Activated naive CD4-positive, alpha-beta T cell treated with anti-CD3 and anti-CD28 coated beads for 36 hours (primary cell): ENCODE results near the gene MSANTD2. TPM values are rescaled to one million over a fixed set of nuclear protein-coding genes. Genes with fewer than 3 reads are reported as not detected.

Experiments
- CTCF ChIA-PET: fragments of 350-600 bp; sonication (Branson Sonifier 250); formaldehyde crosslinking; loops from one replicate; lab custom pipeline; 2021; ENCODE audit warnings: antibody characterized with exemption; lab: Charles Lee
- DNase-seq: peaks from one replicate; pipeline ENCODE4 v3.0.0-alpha.2; 2020
- H3K27ac Mint-ChIP-seq: one replicate; pipeline ENCODE4 v1.8.0; 2021; ENCODE audit warnings: mild to moderate bottlenecking, mixed read lengths
- H3K27me3 Mint-ChIP-seq: one replicate; pipeline ENCODE4 v1.8.0; 2021; ENCODE audit warnings: low read depth, mixed read lengths
- H3K36me3 Mint-ChIP-seq: one replicate; pipeline ENCODE4 v1.8.0; 2021; ENCODE audit warnings: low read depth, mixed read lengths
- H3K4me1 Mint-ChIP-seq: one replicate; pipeline ENCODE4 v1.8.0; 2021; ENCODE audit warnings: low read depth, mixed read lengths
- H3K4me3 Mint-ChIP-seq: one replicate; pipeline ENCODE4 v1.8.0; 2021; ENCODE audit warnings: mild to moderate bottlenecking, moderate library complexity, mixed read lengths
- H3K9me3 Mint-ChIP-seq: one replicate; pipeline ENCODE4 v1.8.0; 2021; ENCODE audit warnings: mixed read lengths
- intact Hi-C: fragments of 100-400 bp; cut with micrococcal nuclease; formaldehyde crosslinking; loops from one replicate; pipeline ENCODE4 v1.15.1; 2023
- total RNA-seq, 2 experiments: library from RNA; stranded (reverse); gene quantifications; one replicate each; pipeline ENCODE4 v1.2.3, GENCODE V29; 2021

The MSANTD2 gene
- total RNA-seq, 2 experiments from 2014 or later = 3.8 to 4.2 TPM

GRCh38 chr11:124739479-124740276 is 60.5 kb downstream of the MSANTD2 start, which contains the start of gene NRGN:
NRGN (plus strand) TSS chr11:124739942; CDS start chr11:124740085, 143 bp downstream.
- Mint-ChIP-seq H3K4me3 (peak within 1 kb of the TSS; percentile 77), H3K9me3 (no peaks in the 10 kb centered on the region), H3K4me1 (peaks cover 8% of the 10 kb centered on the region), H3K36me3 (no peaks in the 10 kb centered on the region), H3K27ac (no peak within 1 kb of the TSS), H3K27me3 (peaks cover 2% of the 10 kb centered on the region)
- peak; percentile 90 for DNase-seq
- intact Hi-C loops = loop anchor here (1.0 to 10.0 kb wide), 7 partner anchors 8 to 1675 kb away; partner anchors contain the start of genes HSPA8, SIAE and SPA17
- CTCF ChIA-PET = interaction anchor here (1.0 to 2.7 kb wide), 4 partner anchors 13 to 99 kb away, joined by 4 to 14 read pairs (median 6); no protein-coding TSS in a partner anchor

- no peak for DNase-seq
- intact Hi-C loops = loop anchor here (1.0 kb wide), 2 partner anchors 8 to 66 kb away; partner anchors contain the start of genes SIAE and SPA17
- Mint-ChIP-seq H3K36me3 (no peaks in the 10 kb centered on the region), H3K27me3 (peaks cover 2% of the 10 kb centered on the region), H3K27ac (no peak overlapping the region), H3K4me1 (peaks cover 8% of the 10 kb centered on the region), H3K9me3 (no peaks in the 10 kb centered on the region), H3K4me3 (peak overlapping the region; percentile 77)
- CTCF ChIA-PET = interaction anchor here (0.5 to 2.7 kb wide), 3 partner anchors 66 to 99 kb away, joined by 3 to 14 read pairs (median 5); no protein-coding TSS in a partner anchor
Observed at GRCh38 chr11:124738713-124739478, 61.3 kb downstream of the MSANTD2 start.

DNA sequence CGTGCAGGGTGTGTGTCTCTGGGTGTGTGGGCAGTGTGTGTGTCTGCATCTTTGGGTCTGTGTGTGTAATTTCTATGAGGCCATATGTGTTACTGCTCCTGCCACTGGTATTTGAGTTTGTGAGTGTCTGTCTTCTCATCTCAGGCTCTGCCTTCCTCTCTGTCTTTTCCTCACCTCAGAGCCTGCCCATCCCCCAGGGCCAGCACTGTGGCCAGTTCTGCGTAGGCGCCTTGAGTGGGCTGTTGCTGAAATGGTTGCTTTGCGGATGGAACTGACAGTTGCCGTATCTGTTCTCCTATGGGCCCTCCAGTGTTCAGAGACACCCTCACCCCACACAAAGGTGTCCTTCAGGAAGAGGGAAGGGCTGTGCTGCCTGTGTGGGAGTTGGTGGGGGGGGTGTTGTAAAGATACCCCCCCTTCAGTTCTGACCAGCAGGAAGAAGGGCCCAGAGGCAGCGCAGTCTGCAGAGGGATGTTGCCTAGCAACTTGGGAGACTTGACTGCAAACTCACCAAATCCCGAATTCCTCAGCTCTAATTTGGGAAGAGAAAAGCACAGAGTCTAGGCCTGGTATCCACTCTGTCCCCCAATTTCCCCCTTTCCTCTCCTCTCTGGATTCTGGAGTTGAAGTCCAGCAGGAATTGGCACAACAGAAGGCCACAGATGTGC is 62.4 kb downstream of the MSANTD2 start:
- H3K4me1 Mint-ChIP-seq = peaks cover 8% of the 10 kb centered on the region
- intact Hi-C loops = no loop called here
- H3K27me3 Mint-ChIP-seq = peaks cover 2% of the 10 kb centered on the region
- CTCF ChIA-PET = interaction anchor here (2.7 kb wide), 1 partner anchor 68 kb away, joined by 14 read pairs; no protein-coding TSS in a partner anchor
- no peaks in the 10 kb centered on the region for H3K9me3 Mint-ChIP-seq
- no peak for DNase-seq
- no peaks in the 10 kb centered on the region for H3K36me3 Mint-ChIP-seq
- no peak overlapping the region for H3K27ac Mint-ChIP-seq
- H3K4me3 Mint-ChIP-seq = no peak overlapping the region

- H3K4me1 Mint-ChIP-seq = peaks cover 8% of the 10 kb centered on the region
Observed at GRCh38 chr11:124736736-124737135, 63.5 kb downstream of the MSANTD2 start.

DNA sequence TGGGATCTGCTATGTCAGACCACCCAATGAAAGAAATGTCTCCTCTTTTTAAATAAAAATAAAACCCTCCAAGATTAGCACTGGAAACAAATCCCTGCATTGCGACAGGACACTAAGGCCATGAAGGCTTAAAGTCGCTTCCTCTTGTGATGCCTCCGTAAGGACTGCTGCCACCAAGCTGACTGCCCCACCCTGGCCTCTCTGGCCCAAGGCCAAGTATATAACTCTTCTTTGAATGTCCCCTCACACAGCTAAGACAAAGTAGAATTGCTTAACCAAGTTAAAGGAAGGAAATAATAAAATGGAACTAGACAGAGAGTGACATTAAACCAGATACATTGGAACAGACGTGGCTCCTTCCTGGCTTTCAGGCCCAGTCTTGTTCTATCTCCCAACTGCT is 68.0 kb downstream of the MSANTD2 start:
- no peaks in the 10 kb centered on the region for H3K9me3 Mint-ChIP-seq
- intact Hi-C loops = no loop called here

More at GRCh38 chr11:124736736-124737135, 63.5 kb downstream of the MSANTD2 start:
- Mint-ChIP-seq H3K9me3 (no peaks in the 10 kb centered on the region), H3K27ac (no peak overlapping the region), H3K27me3 (peaks cover 2% of the 10 kb centered on the region), H3K4me3 (no peak overlapping the region), H3K36me3 (no peaks in the 10 kb centered on the region)
- intact Hi-C loops = no loop called here
- DNase-seq = no peak
- CTCF ChIA-PET = no interaction called here

DNA sequence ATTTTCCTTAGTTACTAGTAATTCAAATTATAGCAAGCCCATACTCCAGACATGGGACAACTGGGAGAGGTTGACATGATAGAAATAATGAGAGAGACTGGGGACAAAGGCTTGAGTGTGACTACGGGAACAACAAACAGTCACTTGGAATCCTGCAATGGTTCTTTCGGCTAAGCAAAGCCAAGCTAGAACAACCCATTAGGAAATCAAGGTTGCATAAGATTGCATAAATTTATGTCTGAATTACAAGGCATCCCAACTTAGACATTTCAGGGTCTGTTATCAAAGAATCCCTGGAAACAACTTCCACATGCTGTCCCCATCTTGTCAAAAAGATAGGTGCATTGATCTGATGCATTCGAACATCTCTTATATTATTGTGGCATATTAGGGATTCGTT is 70.6 kb downstream of the MSANTD2 start:
- CTCF ChIA-PET = no interaction called here
- Mint-ChIP-seq H3K9me3 (no peaks in the 10 kb centered on the region), H3K27ac (no peak overlapping the region), H3K4me3 (no peak overlapping the region), H3K4me1 (peaks cover 5% of the 10 kb centered on the region), H3K36me3 (no peaks in the 10 kb centered on the region), H3K27me3 (peaks cover 4% of the 10 kb centered on the region)
- DNase-seq = no peak
- intact Hi-C loops = no loop called here

More for the DNA sequence above, 68.0 kb downstream of the MSANTD2 start:
- Mint-ChIP-seq H3K4me1 (no peaks in the 10 kb centered on the region), H3K27me3 (no peaks in the 10 kb centered on the region), H3K36me3 (no peaks in the 10 kb centered on the region), H3K4me3 (no peak overlapping the region), H3K27ac (no peak overlapping the region)
- no peak for DNase-seq
- CTCF ChIA-PET = no interaction called here

GRCh38 chr11:124728134-124728533 is 72.1 kb downstream of the MSANTD2 start:
- H3K4me1 Mint-ChIP-seq = peaks cover 5% of the 10 kb centered on the region

GRCh38 chr11:124727474-124727873 is 72.7 kb downstream of the MSANTD2 start:
- H3K27me3 Mint-ChIP-seq = peaks cover 8% of the 10 kb centered on the region
- no peaks in the 10 kb centered on the region for H3K9me3 Mint-ChIP-seq
- H3K27ac Mint-ChIP-seq = no peak overlapping the region
- peaks cover 9% of the 10 kb centered on the region for H3K4me1 Mint-ChIP-seq
- CTCF ChIA-PET = no interaction called here
- no peak for DNase-seq
- intact Hi-C loops = no loop called here
- H3K36me3 Mint-ChIP-seq = no peaks in the 10 kb centered on the region
- H3K4me3 Mint-ChIP-seq = no peak overlapping the region

More at GRCh38 chr11:124728134-124728533, 72.1 kb downstream of the MSANTD2 start:
- Mint-ChIP-seq H3K4me3 (no peak overlapping the region), H3K27me3 (peaks cover 8% of the 10 kb centered on the region), H3K9me3 (no peaks in the 10 kb centered on the region), H3K27ac (no peak overlapping the region), H3K36me3 (no peaks in the 10 kb centered on the region)
- CTCF ChIA-PET = no interaction called here
- intact Hi-C loops = no loop called here
- DNase-seq = no peak

DNA sequence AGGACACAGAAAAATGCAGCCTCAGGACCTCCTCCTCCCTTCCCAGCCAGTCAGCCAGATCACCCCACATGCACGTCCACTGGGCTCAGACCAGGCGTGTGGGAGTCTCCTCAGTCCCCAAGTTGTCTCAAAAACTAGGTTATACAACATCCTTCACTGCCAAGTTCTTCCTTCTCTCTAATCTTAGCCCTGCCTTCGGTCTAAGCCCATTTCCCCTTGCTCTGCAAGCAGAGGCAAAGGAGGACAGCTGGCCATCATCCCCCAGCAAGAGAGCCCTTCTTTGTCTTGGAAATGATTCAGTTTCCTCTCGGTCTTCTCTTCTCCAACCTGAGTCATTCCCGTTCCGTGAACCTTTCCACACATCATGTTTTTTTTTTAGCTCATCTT is 74.5 kb downstream of the MSANTD2 start:
- no peak overlapping the region for H3K4me3 Mint-ChIP-seq
- no peak overlapping the region for H3K27ac Mint-ChIP-seq
- H3K9me3 Mint-ChIP-seq = no peaks in the 10 kb centered on the region
- peaks cover 8% of the 10 kb centered on the region for H3K27me3 Mint-ChIP-seq
- intact Hi-C loops = no loop called here
- DNase-seq = no peak
- no peaks in the 10 kb centered on the region for H3K36me3 Mint-ChIP-seq
- H3K4me1 Mint-ChIP-seq = peaks cover 16% of the 10 kb centered on the region
- CTCF ChIA-PET = interaction anchor here (1.0 kb wide), 1 partner anchor 56 kb away, joined by 3 read pairs; no protein-coding TSS in a partner anchor

DNA sequence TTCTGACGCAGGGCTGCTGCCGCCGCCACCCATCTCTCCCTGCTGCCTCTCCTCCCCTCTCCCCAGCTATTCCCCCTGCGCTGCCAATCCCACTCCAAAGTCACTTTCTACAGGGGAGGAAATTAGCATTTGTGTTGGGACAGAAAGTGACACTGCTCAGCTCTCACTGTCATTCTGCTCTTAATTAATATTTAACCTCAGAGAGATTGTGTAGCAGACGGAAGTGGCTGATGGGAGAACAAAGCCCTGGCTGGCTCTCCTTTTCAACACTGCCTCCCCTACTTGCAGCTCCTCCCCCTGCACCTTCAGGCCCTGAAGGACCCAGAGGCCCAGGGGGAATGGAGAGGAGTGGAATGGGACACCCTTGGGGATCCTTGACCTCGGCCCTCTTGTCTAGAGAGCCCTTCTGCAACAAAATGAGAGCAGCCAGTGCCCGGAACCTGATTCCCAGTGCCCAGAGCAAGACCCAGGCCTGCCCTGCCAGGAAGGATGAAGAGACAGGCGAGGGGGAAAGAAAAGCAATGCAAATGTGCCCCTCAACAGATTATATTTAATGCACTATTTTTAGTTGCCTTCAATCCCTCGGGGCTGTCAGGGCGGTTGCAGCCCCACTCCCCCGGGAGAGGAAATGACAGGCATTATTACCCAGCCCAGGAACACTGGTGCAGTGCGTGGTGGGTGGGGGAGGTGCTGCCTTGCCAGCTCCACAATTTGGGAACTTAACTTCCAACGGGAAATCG is 75.1 kb downstream of the MSANTD2 start:
- Mint-ChIP-seq H3K36me3 (no peaks in the 10 kb centered on the region), H3K27ac (no peak overlapping the region), H3K27me3 (peaks cover 8% of the 10 kb centered on the region), H3K9me3 (no peaks in the 10 kb centered on the region), H3K4me3 (no peak overlapping the region), H3K4me1 (peaks cover 16% of the 10 kb centered on the region)
- CTCF ChIA-PET = no interaction called here
- intact Hi-C loops = no loop called here
- DNase-seq = no peak

GRCh38 chr11:124722176-124722575 is 78.0 kb downstream of the MSANTD2 start:
- Mint-ChIP-seq H3K36me3 (no peaks in the 10 kb centered on the region), H3K9me3 (no peaks in the 10 kb centered on the region), H3K27me3 (peaks cover 19% of the 10 kb centered on the region), H3K27ac (no peak overlapping the region), H3K4me1 (peaks cover 27% of the 10 kb centered on the region), H3K4me3 (no peak overlapping the region)
- intact Hi-C loops = no loop called here
- DNase-seq = no peak
- CTCF ChIA-PET = interaction anchor here (2.7 kb wide), 1 partner anchor 41 kb away, joined by 8 read pairs; no protein-coding TSS in a partner anchor
